ENCODE measurements around the gene TEDC2. TPM values are rescaled to one million over a fixed set of nuclear protein-coding genes. Genes with fewer than 3 reads are reported as not detected.

TEDC2 gene
- total and polyA plus RNA-seq, 9 of the 15 experiments (the other 6 are each of a cell fraction or from before 2014, with no cell fraction given): 0.75 to 57.0 (median 17.6) TPM

DNA sequence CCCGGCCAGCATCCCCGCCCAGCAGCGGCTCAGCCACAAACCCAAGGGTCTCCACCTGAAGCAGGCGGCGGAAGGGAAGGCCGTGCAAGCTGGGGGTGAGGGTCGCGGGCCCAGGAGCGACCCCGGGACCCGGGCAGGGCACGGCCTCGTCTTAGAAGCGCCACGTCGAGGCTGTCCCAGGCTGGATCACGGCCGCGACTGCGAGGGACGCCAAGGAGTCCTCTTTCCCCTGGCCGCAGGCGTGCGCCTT lies 31.2 kb upstream of the TEDC2 start (continued):
- TF ChIP-seq, protein P1, sequence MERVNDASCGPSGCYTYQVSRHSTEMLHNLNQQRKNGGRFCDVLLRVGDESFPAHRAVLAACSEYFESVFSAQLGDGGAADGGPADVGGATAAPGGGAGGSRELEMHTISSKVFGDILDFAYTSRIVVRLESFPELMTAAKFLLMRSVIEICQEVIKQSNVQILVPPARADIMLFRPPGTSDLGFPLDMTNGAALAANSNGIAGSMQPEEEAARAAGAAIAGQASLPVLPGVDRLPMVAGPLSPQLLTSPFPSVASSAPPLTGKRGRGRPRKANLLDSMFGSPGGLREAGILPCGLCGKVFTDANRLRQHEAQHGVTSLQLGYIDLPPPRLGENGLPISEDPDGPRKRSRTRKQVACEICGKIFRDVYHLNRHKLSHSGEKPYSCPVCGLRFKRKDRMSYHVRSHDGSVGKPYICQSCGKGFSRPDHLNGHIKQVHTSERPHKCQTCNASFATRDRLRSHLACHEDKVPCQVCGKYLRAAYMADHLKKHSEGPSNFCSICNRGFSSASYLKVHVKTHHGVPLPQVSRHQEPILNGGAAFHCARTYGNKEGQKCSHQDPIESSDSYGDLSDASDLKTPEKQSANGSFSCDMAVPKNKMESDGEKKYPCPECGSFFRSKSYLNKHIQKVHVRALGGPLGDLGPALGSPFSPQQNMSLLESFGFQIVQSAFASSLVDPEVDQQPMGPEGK (CRISPR knock-in tag; IDR thresholded peaks at IDR 0.05; ENCODE audit: borderline replicate concordance): no peak
- no peak for TF ChIP-seq RAD21 (CRISPR knock-in tag; conservative IDR thresholded peaks at IDR 0.05 in 1 of 2, IDR thresholded peaks at IDR 0.05 in 1 of 2)
- no peak for TF ChIP-seq ZNF217 (CRISPR knock-in tag; IDR thresholded peaks at IDR 0.05)
- no peak for TF ChIP-seq ZZZ3 (IDR thresholded peaks at IDR 0.05)
- TF ChIP-seq HDAC2 (IDR thresholded peaks at IDR 0.05): peak; percentile 79; the same call in 1 of the 2 replicates
- no peak for TF ChIP-seq ASH1L (IDR thresholded peaks at IDR 0.05; ENCODE audit: borderline replicate concordance, low read depth, partially characterized antibody)
- TF ChIP-seq ZNF436 (CRISPR knock-in tag; IDR thresholded peaks at IDR 0.05): no peak
- TF ChIP-seq NUFIP1 (IDR thresholded peaks at IDR 0.05; ENCODE audit: partially characterized antibody): no peak
- no peak for TF ChIP-seq TRIM25 (IDR thresholded peaks at IDR 0.05; ENCODE audit: borderline replicate concordance)
- TF ChIP-seq ZBTB1 (CRISPR knock-in tag; IDR thresholded peaks at IDR 0.05; ENCODE audit: borderline replicate concordance, low read depth): no peak
- TF ChIP-seq, protein P2, sequence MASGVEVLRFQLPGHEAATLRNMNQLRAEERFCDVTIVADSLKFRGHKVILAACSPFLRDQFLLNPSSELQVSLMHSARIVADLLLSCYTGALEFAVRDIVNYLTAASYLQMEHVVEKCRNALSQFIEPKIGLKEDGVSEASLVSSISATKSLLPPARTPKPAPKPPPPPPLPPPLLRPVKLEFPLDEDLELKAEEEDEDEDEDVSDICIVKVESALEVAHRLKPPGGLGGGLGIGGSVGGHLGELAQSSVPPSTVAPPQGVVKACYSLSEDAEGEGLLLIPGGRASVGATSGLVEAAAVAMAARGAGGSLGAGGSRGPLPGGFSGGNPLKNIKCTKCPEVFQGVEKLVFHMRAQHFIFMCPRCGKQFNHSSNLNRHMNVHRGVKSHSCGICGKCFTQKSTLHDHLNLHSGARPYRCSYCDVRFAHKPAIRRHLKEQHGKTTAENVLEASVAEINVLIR (CRISPR knock-in tag; IDR thresholded peaks at IDR 0.05): no peak
- no peak for TF ChIP-seq SAFB2 (IDR thresholded peaks at IDR 0.05; ENCODE audit: borderline replicate concordance, low read depth, low read length, severe bottlenecking)
- no peak for TF ChIP-seq TBP (optimal IDR thresholded peaks at IDR 0.05; ENCODE audit: low read depth, low read length)
- no peak for TF ChIP-seq ZBTB7A (IDR thresholded peaks at IDR 0.05; ENCODE audit: borderline replicate concordance, control insufficient read depth, low read depth, low read length)
- no peak for TF ChIP-seq CLOCK (CRISPR knock-in tag; IDR thresholded peaks at IDR 0.05; ENCODE audit: borderline replicate concordance)
- TF ChIP-seq MAX (CRISPR knock-in tag; IDR thresholded peaks at IDR 0.05): peak; percentile 88
- TF ChIP-seq ZNF239 (CRISPR knock-in tag; IDR thresholded peaks at IDR 0.05): no peak
- TF ChIP-seq MCM7 (IDR thresholded peaks at IDR 0.05): no peak
- no peak for TF ChIP-seq MYBL2 (IDR thresholded peaks at IDR 0.05; ENCODE audit: low read depth)
- no peak for TF ChIP-seq MYBL2 (CRISPR knock-in tag; IDR thresholded peaks at IDR 0.05; ENCODE audit: borderline replicate concordance)
- TF ChIP-seq STAT5A (IDR thresholded peaks at IDR 0.05; ENCODE audit: borderline replicate concordance, low read length): no peak
- TF ChIP-seq ZNF232 (CRISPR knock-in tag; IDR thresholded peaks at IDR 0.05): 0 out of 2 replicates have a peak, but pooled peaks have one; percentile 45
- no peak for TF ChIP-seq MAFK (IDR thresholded peaks at IDR 0.05; ENCODE audit: low read length)

Data from K562 (cell line).